ENCODE results near the gene MRTFA.
"Not testable (repeated sequence)": the region's sequence is repeated elsewhere in the genome, so short reads cannot be mapped to it uniquely, and the experiment has no call there.

MRTFA gene

GRCh38 chr22:40625794-40626193 is 10.7 kb downstream of the MRTFA start:
- not testable (repeated sequence) for DNase-seq

GRCh38 chr22:40625281-40625680 is 11.2 kb downstream of the MRTFA start:
- not testable (repeated sequence) for DNase-seq

- no peak for DNase-seq
Observed at GRCh38 chr22:40624770-40625169, 11.7 kb downstream of the MRTFA start.

- DNase-seq: no peak
Observed at GRCh38 chr22:40621309-40622151, 15.0 kb downstream of the MRTFA start.

GRCh38 chr22:40620464-40621046 is 16.0 kb downstream of the MRTFA start:
- no peak for DNase-seq

GRCh38 chr22:40618400-40618799 is 18.1 kb downstream of the MRTFA start:
- no peak for DNase-seq

GRCh38 chr22:40616578-40616977 is 19.9 kb downstream of the MRTFA start:
- no peak for DNase-seq

GRCh38 chr22:40613067-40613466 is 23.5 kb downstream of the MRTFA start:
- no peak for DNase-seq

- no peak for DNase-seq
Observed at GRCh38 chr22:40612291-40612751, 24.2 kb downstream of the MRTFA start.

- DNase-seq: no peak
Observed at GRCh38 chr22:40611606-40612005, 24.9 kb downstream of the MRTFA start.

GRCh38 chr22:40610329-40610850 is 26.1 kb downstream of the MRTFA start:
- DNase-seq: no peak

- no peak for DNase-seq
Observed at GRCh38 chr22:40609216-40609615, 27.3 kb downstream of the MRTFA start.

GRCh38 chr22:40607506-40607905 is 29.0 kb downstream of the MRTFA start:
- no peak for DNase-seq

- DNase-seq: no peak
Observed at GRCh38 chr22:40606306-40606705, 30.2 kb downstream of the MRTFA start.

- DNase-seq: no peak
Observed at GRCh38 chr22:40605761-40606160, 30.8 kb downstream of the MRTFA start.

GRCh38 chr22:40603088-40603605 is 33.4 kb downstream of the MRTFA start:
- no peak for DNase-seq

- no peak for DNase-seq
Observed at GRCh38 chr22:40602231-40602630, 34.3 kb downstream of the MRTFA start.

- no peak for DNase-seq
Observed at GRCh38 chr22:40599731-40600130, 36.8 kb downstream of the MRTFA start.

- not testable (repeated sequence) for DNase-seq
Observed at GRCh38 chr22:40598712-40599111, 37.8 kb downstream of the MRTFA start.

GRCh38 chr22:40597526-40598430 is 38.7 kb downstream of the MRTFA start:
- DNase-seq: no peak

GRCh38 chr22:40595497-40596234 is 40.9 kb downstream of the MRTFA start:
- DNase-seq: no peak

GRCh38 chr22:40594924-40595323 is 41.6 kb downstream of the MRTFA start:
- no peak for DNase-seq

Data from activated T-cell treated with anti-CD3 and anti-CD28 coated beads, Interleukin-2, amount 50 U/mL, for 1 hour (primary cell).